ENCODE measurements around the gene SDK1. TPM values are rescaled to one million over a fixed set of nuclear protein-coding genes. Genes with fewer than 3 reads are reported as not detected.

SDK1 gene
- polyA plus RNA-seq, 1 donor = 3.4 TPM

DNA sequence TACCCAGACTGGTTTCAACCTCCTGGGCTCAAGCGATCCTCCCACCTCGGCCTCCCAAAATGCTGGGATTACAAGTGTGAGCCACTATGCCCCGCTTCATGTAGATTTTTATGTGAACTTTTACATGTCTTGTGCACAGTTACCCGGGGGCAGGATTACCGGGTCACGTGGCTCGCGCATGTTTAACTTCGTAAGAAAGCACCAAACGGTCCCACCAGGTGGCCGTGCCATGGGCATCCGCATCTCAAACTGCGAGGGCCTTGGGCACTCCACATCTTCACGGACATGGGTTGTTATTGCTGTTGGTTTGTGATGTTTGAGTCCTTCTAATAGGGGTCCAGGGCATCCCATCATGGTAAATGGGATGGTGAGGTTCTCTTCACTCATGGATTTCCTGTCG lies 744.4 kb downstream of the SDK1 start:
- DNase-seq (ENCODE audit: low read depth) = no peak

DNA sequence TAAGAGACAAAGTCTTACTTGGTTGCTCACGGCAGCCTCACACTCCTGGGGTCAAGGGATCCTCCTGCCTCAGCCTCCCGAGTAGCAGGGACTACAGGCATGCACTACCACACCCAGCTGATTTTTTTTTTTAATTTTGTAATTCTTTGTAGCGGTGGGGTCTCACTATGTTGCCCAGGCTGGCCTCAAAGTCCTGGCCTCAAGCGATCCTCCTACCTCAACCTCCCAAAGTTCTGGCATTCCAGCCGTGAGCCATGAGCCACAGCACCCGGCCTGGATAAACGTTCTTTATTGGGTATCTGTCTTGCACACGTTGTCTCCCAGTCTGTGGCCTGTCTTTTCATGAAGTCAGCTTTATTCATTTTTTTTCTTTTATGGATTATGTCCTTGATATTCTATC lies 744.9 kb downstream of the SDK1 start:
- DNase-seq (ENCODE audit: low read depth) = no peak

DNA sequence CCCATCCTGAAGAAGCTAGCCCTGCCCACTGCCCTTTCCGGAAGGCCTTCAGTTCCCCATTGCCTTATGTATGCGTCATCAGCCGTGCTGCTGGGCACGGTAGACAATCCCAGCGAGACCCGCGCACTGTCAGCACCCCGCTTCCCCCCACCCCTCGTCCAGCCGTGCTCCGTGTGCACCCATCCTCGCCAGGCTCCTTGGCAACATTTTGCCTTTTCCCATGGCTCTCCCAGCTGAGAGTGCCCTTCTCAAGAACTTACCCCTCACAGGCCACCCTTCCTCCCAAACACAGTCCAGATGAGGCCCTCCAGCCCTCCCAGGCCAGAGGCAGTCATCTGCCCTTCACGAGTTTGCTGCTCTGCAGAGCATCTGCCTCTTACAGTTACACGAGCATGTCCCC lies 747.3 kb downstream of the SDK1 start:
- no peak for DNase-seq (ENCODE audit: low read depth)

DNA sequence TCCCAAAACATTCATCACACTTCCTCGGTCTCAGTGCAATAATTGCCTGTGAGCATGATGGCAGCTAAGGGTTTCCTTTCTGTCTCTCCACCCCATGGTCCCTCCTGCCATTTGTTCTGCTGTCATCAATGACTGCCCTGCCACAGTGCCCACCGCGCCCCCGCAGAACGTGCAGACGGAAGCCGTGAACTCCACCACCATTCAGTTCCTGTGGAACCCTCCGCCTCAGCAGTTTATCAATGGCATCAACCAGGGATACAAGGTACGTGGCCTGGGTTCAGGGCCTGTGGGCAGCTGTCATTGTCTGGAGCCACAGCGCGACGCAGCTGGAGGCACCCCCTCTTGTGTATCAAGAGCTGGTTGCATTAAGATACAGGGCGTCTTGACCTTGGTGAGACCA lies 748.1 kb downstream of the SDK1 start:
- no peak for DNase-seq (ENCODE audit: low read depth)

DNA sequence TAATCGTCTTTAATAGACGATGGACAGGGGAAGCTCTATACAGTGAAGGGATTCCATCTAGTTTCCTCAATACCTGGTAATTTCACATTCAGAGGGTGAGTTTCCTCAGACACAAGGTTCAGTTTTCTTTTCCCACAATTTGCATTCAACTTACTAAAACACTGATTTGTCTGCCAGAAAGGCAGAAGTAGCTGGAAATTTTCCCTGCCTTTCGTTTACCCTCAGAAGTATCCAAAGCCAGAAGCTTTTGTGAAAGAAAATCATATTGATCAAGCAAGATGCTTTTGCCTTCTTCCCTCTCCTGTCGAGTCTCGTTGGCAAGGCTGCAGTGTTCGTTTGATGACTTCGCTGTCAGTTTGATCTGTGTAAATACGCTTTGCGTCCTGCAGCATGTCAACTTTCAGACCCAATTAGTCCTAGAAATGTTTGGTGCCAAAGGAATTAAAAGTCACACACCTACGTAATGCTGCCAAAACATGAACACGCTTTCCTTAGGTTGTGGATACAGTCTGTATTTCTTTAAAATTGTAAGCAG lies 749.1 kb downstream of the SDK1 start:
- DNase-seq (ENCODE audit: low read depth) = no peak

DNA sequence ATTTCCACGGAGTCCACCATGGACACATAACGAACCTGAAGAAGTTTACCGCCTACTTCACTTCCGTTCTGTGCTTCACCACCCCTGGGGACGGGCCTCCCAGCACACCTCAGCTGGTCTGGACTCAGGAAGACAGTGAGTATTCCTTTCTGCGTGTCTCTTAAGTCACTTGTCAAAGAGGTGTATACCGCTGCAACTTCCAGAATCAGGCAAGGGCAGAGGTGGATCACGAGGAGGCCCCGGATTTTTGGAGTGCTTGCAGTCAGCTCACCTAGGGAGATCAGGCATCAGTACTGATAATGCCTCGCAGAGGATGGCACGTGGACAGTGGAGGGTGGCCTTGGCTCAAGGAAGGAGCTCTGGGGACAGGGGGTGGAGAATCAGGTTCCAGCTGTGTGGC lies 750.6 kb downstream of the SDK1 start:
- DNase-seq (ENCODE audit: low read depth) = no peak

DNA sequence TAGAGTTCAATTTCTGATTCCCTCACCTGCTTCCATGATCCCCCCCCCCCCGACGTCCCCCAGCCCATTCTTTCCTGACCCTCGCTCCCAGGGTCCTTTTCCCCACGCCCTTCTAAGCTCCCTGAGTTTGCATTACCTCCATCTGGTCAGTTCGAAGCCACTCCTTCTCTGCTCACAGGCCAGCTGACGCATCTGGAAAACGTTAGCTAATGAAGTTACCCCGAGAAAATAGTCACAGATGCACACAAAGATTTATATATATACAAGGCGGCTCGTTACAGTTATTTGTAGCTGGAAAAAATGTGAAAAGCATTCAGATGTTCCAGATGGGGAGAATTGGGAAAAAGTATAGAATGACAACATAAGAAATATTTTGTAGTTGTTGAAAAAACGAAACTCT lies 751.1 kb downstream of the SDK1 start:
- peak; percentile 89 for DNase-seq (ENCODE audit: low read depth)

DNA sequence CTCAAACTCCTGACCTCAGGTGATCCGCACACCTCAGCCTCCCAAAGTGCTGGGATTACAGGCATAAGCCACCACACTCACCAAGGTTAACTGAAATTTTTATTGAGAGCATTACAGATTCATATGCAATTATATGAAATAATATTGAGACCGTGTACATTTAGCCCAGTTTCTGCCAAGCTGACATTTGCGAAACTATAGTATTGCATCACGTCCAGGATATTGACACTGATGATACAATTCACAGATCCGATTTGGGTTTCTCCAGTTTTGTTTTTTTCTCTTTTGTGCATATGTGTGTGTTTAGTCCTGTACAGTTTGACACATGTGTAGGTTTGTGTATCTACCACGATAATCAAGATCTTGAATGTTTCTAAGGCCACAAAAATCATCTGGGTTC lies 753.1 kb downstream of the SDK1 start:
- DNase-seq (ENCODE audit: low read depth) = no peak

DNA sequence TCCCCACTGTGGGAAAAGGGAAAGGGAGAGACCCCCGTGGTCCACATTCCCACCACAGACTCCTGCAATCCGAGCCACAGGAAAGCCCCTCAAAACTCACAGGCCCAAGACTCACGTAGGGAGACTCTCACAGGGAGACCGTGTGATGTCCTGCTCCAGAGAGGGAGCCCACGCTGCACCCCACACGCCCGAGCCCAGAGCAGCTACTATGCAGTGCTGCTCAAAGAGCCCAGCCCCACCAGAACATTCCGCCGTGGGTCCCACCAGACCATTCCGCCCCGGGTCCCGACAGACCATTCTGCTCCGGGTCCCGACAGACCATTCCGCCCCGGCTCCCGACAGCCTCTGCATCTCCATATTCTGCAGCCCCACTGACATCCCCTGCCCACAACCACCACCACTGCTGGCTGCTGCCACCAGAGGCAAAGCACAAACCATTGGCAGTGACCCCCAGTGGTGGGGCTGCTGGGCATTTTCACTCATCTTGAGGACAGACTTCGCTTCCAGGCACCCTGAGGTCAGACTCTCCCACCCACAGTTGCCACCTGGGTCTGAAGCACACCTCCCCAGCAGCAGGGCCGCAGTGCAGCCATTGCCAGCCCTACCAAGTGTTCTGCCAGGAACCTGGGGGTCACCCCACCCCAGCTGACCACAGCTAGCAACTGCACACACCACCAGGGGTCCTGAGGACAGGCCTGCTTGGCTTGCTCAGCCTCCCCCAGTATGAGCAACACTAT lies 755.7 kb downstream of the SDK1 start:
- DNase-seq (ENCODE audit: low read depth) = no peak

DNA sequence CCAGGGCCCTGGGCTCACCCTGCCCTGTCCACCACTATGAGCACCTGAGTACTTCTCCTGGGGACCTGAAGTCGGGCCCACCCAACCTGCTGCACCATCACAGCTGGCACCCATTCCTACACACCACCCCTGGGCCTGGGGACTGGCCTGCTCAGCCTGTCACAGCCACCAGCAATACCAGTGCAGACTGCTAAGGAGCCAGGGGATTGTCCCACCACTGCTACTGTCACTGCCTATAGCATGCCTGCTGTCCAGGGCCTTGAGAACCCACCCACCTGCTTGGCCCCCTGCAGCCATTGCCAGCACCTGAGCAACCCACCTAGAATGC lies 756.2 kb downstream of the SDK1 start:
- no peak for DNase-seq (ENCODE audit: low read depth)

DNA sequence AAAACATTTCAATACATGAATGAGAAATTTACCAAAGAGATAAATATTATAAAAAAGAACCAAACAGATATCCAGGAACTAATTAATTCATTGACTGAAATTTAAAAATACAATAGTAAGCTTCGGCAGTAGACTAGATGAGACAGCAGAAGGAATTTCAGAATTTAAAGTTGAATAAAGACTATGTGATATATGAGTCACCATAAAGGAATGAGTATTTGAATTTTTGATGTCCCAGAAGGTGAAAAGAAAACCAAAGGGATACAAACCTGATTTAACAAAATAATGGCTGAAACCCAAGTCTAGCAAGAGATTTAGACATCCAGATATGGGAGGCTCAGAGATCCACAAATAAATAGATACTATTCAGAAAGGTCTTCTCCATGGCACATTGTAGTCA lies 757.1 kb downstream of the SDK1 start:
- DNase-seq (ENCODE audit: low read depth) = no peak

DNA sequence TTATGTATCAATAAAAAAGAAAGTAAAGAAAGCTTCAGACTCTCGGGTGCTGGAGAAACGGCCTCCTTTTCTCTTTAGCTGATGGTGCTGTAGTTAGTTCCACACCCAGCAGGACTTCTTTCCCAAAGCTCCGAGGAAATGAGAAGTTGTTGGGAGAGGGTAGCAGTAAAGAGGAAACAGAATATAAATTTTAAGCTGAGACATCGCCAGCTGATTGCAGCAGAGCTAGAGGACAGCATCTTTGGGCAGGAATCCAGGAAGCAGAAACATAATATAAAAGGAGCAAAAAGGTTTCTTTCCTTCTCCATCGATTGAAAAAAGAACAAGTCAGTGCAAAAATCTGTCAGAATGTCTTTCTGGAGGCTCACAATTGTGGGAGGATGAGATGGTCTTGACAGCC lies 764.1 kb downstream of the SDK1 start:
- DNase-seq (ENCODE audit: low read depth) = no peak

DNA sequence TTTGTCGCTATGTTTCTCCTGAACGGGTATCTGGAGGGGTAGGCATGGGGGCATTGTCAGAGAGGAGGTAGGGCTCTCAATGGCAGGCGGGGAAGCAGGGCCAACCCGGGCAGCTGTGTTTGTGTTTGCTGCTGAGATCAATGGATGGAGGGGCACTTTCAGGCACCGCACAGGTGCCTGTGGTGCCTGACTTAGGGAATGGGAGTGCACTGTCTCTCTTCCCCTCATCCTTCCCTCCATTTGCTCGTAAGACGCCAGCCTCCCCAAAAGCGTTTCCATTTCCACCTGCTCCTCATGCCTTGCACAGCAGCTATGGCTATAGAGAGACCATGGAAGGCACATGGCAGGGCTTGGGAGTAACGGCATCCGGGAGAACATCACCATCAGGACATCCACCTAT lies 765.2 kb downstream of the SDK1 start:
- no peak for DNase-seq (ENCODE audit: low read depth)

DNA sequence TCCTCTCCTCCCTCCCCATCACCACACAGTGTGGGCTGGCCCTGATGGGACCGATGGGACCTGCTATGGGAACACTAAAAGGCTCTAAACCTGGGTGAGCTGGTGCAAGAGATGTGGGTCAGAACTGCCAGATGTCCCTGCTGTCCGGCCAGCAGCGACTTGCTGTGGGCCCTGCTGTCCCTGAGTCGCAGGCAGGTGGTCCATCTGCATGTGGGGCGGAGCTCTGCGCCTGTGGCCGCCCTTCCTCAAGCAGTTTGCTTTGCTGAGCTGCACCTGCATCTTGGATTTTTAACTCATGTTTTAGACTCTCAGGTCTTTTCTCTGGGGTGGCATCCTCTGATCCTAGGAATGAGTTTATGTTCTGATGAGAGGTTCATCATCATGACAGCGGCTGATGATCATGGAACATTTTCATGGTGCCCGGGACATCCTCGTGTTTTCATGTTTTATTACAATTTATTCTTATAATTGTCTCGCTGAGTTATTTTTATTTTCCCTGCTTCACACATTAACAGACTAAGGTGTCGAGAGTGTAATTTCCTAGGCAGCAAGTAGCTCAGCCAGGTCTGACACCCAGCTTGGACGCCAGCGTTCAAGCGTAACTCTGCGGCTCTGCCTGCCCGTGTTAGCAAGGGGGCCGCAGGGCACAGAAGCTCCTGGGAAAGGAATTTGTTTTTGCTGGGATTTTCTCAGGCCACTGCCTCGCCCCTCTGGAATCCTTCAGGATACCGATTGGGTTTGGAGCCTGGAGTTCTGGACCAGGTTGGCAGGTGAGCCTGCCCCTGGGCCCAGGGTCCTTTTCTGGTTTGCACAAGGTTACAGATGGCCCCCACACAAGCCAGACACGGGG lies 765.8 kb downstream of the SDK1 start:
- no peak for DNase-seq (ENCODE audit: low read depth)

DNA sequence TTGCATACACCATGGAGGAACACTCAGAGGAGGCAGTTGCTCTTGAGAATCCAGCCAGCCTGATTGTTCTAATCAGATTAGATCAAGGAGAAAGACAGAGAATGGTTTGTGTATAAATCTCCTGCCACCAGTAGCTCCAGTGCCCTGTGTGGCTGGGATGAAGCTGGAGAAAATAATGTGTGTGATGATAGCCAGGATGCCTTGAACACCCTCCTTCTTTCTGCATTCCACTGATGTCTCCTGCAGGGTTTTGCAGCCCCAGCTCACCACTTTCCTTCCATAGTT lies 766.4 kb downstream of the SDK1 start:
- no peak for DNase-seq (ENCODE audit: low read depth)

DNA sequence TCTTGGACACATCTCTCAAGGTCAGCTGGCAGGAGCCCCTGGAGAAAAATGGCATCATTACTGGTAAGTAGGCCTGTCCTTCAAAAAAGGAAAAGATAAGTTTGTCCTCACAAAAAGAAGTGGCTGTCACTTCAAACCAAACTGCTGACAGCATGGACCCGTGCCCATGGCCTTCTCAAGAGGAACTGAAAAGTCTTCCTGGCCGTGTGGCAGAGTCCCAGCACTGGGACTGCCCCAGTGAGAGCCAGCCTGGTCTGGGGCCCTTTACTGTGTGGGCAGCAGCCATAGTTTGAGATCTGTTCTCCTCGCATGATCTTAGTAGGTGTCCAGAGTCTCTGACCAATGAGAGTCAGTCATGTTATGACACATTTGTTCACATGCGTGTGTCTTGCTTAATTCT lies 766.8 kb downstream of the SDK1 start:
- no peak for DNase-seq (ENCODE audit: low read depth)

DNA sequence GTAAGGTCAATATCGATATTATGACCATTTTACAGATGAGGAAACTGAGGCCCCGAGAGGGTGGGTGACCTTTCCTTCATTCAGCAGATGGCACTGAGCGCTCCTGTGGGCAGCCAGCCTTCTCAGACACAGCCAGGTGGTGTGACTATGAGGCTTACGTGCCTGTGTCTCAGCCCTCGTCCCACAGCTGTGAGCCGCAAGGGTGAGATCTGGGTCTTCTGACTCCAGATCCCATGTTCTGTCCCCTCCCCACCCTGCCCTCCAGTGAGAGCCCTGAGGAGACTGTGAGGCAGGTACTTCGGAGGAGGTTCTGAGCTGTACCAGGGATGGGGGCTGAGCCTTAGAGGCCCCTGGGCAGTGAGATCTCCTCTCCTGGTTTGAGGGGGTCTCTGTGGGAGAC lies 767.2 kb downstream of the SDK1 start:
- no peak for DNase-seq (ENCODE audit: low read depth)

DNA sequence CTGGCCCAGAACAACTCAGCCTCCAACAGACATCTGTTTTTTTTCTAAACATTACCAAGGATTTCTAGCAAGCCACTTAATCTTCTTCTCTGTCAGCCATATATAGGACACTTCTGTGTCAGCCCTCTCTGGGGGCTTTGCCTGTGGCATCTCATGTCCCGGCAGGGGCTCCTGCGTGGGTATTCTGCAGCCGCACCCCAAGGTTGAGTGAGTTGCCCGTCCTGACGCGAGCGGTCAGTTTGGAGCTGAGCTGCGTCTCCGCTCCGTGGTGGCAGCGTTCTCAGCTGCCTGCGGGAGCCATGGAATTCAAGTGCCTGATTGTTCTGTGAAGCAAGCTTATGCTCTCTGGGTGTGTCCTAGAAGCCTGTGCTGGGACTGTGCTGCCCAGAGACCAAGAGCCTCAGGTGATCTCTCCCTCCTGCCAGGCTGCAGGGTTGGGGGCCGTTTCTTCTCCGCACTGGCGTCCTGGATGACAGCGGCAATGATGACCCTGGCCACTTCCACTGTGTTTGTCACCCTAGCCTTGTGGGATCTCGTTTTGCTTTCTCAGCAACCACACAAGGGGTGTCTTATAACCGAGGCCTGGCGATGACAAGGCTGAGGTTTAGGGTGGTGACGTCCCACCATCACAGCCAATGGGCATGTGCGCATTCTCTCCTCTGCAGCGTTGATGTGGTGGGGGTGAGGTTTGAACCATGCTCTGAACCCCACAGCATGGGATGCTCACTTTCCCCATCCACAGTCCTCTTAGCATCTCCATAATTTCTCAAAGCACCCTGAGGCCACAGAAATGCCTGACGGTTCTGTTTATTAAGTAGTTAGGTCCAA lies 768.4 kb downstream of the SDK1 start:
- no peak for DNase-seq (ENCODE audit: low read depth)

DNA sequence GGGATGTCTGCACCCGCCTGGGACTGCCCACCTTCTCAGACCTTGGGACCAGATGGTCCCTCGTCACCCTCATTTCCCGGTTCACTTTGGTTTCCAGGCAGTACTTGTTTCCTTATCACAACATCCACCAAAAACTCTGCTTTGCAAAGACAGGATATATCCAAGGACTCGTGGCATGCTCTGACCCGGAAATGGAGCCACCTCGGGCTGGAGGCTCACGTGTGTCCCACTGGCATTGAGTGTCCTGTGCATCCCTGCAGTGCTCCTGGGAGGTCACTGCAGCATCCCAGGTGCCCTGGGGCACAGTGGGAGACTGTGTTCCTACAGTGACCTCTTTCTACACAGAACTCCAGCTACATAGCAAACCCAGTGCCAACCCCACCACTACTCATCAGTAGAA lies 769.2 kb downstream of the SDK1 start:
- no peak for DNase-seq (ENCODE audit: low read depth)

DNA sequence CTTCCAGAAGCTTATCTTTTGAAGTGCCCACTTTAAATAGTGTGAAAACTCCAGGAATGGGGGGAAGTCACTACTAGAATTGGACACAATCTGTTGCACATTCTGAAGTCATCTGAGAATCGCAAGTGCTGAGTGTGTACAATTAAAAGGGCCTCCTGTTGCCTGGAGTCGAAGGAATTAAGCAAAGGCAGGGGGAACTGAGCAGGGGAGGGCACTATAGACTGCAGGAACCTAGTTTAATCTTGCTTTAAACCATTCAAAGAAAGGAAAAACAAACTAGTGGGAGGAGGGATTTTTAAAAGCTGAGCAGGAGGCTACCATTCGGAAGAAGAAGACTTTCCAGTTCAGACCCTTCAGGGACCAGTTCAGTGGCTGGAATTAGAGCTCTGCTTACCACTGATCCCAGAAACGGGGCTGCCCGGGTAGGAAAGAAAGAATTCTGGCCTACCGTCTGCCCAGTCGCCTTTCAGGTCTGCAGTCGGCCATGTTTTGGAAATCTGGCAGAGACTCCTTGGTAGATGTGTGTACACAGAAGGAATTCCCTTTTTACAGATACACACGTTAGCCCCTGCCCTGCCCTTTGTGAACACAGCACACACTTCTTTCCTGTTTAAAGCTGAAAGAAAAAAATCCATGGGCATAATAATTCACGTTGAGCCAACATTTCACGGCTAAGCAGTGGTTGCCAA lies 770.5 kb downstream of the SDK1 start:
- no peak for DNase-seq (ENCODE audit: low read depth)

DNA sequence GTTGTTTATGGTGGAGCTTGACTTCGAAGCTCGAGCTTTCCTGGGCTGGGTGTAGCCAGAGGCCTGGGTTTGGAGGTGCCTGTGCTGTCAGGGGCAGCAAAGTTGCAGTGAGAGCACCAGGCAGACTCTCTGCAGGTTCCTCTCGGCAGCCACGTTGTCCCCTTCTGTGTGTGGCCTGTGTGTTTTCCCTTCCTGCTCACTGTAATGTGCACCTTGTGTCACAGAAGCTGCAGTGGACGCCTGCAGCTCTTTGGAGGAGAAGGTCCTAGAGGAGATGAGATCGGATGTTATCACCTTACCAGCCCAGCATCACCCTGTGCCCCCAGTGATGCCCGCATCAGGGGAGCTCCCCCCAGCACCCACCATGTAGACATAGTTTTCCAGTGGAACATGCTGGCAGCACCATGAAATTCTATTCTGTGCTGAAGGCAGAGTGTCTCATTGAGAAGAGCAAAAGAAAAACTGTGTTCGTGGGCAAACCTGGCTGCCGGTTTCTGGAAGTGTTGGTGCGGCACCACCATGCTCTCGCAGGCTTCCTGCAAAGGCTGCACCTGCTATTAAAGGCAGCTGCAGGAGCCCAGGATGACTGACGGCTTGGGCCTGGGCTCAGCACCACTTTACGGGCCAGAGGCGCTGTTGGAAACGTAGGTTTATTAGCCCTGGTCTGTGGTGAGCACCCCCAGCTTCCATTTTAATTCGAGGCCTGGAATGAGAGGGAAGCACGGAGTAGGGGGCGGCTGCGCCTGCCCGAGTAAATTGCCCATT lies 771.3 kb downstream of the SDK1 start:
- no peak for DNase-seq (ENCODE audit: low read depth)

Measured in forelimb muscle (tissue), 1 donor.